Endothelial cell of umbilical vein (primary cell): ENCODE results near the gene PNPLA5. TPM values are rescaled to one million over a fixed set of nuclear protein-coding genes. Genes with fewer than 3 reads are reported as not detected.

Experiments used
- BruUV-seq: library from RNA; stranded (reverse); fragments of 400-500 nt; replicated peaks from 2 replicates; lab custom pipeline; 2021; lab: Mats Ljungman, UMichigan
- CTCF ChIA-PET: fragments of 300-600, 350-600 bp; sonication (Branson Sonifier 250); formaldehyde crosslinking; loops from one replicate; lab custom pipeline; 2021; ENCODE audit warnings: antibody characterized with exemption, inconsistent platforms; lab: Charles Lee
- POLR2A ChIA-PET: fragments of 300-600, 350-600 bp; sonication (Branson Sonifier 250); formaldehyde crosslinking; loops from one replicate; lab custom pipeline; 2021; ENCODE audit warnings: antibody characterized with exemption, inconsistent platforms; lab: Charles Lee
- DNase-seq: peaks from one replicate; pipeline ENCODE4 v3.0.0-alpha.2; 2011; ENCODE audit warnings: low read depth, low spot score
- FAIRE-seq: peaks from 2 replicates; lab custom pipeline; 2011; peaks lifted over from hg19 to GRCh38; lab: Jason Lieb, UNC
- H2AFZ ChIP-seq: 2 replicates; pipeline ENCODE4 v1.6.0; 2012; ENCODE audit warnings: low read depth, low read length, control low read depth, inconsistent platforms
- H3K27ac ChIP-seq: 2 replicates; pipeline ENCODE4 v1.5.1; 2011; ENCODE audit warnings: low read depth, mild to moderate bottlenecking, control low read depth, low read length, moderate library complexity; ENCODE audit not compliant: insufficient read depth
- H3K27me3 ChIP-seq, 2 experiments: 2 replicates each; pipeline versions ENCODE4 v1.6.0 to v1.6.1; 2011; ENCODE audit warnings: low read length in 2 of 2, mixed read lengths in 1 of 2; ENCODE audit not compliant: control insufficient read depth in 2 of 2, insufficient read depth in 2 of 2
- H3K36me3 ChIP-seq, 2 experiments: 2 replicates in 1 of 2; 3 replicates in 1 of 2; pipeline ENCODE4 v1.5.1; 2011; ENCODE audit warnings: low read length in 2 of 2, mild to moderate bottlenecking in 1 of 2, moderate library complexity in 1 of 2; ENCODE audit not compliant: control insufficient read depth in 2 of 2, insufficient read depth in 2 of 2; ENCODE audit errors: extremely low read depth in 1 of 2
- H3K4me1 ChIP-seq: 3 replicates; pipeline ENCODE4 v1.5.1; 2011; ENCODE audit warnings: mild to moderate bottlenecking, low read length; ENCODE audit not compliant: control insufficient read depth, insufficient read depth; ENCODE audit errors: extremely low read depth
- H3K4me2 ChIP-seq: 2 replicates; pipeline ENCODE4 v1.6.1; 2011; ENCODE audit warnings: low read length, control low read depth, mixed read lengths; ENCODE audit not compliant: insufficient read depth
- H3K4me3 ChIP-seq, 3 experiments: fragments of 200-600 bp in 1 of 3; sonication (generic), shearing (Covaris generic) in 1 of 3; replicated peaks in 1 of 3; 2 replicates each; pipeline ENCODE4 v1.5.1; 2011 to 2016; ENCODE audit warnings: control low read depth in 3 of 3, low read length in 3 of 3, mild to moderate bottlenecking in 2 of 3, inconsistent platforms in 1 of 3, low read depth in 1 of 3, moderate library complexity in 1 of 3; ENCODE audit not compliant: insufficient read depth in 1 of 3
- H3K79me2 ChIP-seq: 2 replicates; pipeline ENCODE4 v1.6.0; 2012; ENCODE audit warnings: low read length, inconsistent platforms; ENCODE audit not compliant: control insufficient read depth, insufficient read depth
- H3K9ac ChIP-seq: replicated peaks from 2 replicates; pipeline ENCODE3; 2011; ENCODE audit warnings: low read length, control low read depth; ENCODE audit not compliant: insufficient read depth; ENCODE audit errors: extremely low read depth
- H3K9me1 ChIP-seq: replicated peaks from 3 replicates; pipeline ENCODE4 v1.6.0; 2011; ENCODE audit warnings: mild to moderate bottlenecking, low read length; ENCODE audit not compliant: control insufficient read depth, insufficient read depth; ENCODE audit errors: extremely low read depth
- H3K9me3 ChIP-seq: replicated peaks from 2 replicates; pipeline ENCODE4 v1.5.1; 2012; ENCODE audit warnings: low read length, inconsistent platforms; ENCODE audit not compliant: control insufficient read depth, insufficient read depth
- H4K20me1 ChIP-seq: replicated peaks from 2 replicates; pipeline ENCODE3; 2011; ENCODE audit warnings: mild to moderate bottlenecking, low read length; ENCODE audit not compliant: control insufficient read depth, insufficient read depth; ENCODE audit errors: extremely low read depth
- CTCF ChIP-seq, 2 donors: IDR thresholded peaks; 1 replicate in 1 of 2; 2 replicates in 1 of 2; pipeline ENCODE4 v1.5.1; 2011; ENCODE audit warnings: low read length in 2 of 2, mild to moderate bottlenecking in 2 of 2, moderate library complexity in 2 of 2, control low read depth in 1 of 2, inconsistent platforms in 1 of 2, low read depth in 1 of 2; ENCODE audit not compliant: insufficient read depth in 1 of 2; ENCODE audit errors: extremely low read depth in 1 of 2
- EZH2 ChIP-seq: IDR thresholded peaks from 2 replicates; pipeline ENCODE4 v1.6.1; 2012; ENCODE audit warnings: borderline replicate concordance, low read depth, mild to moderate bottlenecking, moderate library complexity, low read length, inconsistent platforms; ENCODE audit not compliant: severe bottlenecking
- FOS ChIP-seq: IDR thresholded peaks from 2 replicates; pipeline ENCODE4 v1.6.1; 2011; ENCODE audit warnings: mild to moderate bottlenecking, low read length, moderate library complexity, borderline replicate concordance; ENCODE audit not compliant: insufficient read depth
- GATA2 ChIP-seq: IDR thresholded peaks from 2 replicates; pipeline ENCODE4 v1.7.0; 2011; ENCODE audit warnings: low read depth, mild to moderate bottlenecking, moderate library complexity, mixed read lengths, low read length; ENCODE audit not compliant: insufficient read length, insufficient read depth
- JUN ChIP-seq: IDR thresholded peaks from 2 replicates; pipeline ENCODE4 v1.6.1; 2011; ENCODE audit warnings: borderline replicate concordance, low read depth; ENCODE audit not compliant: insufficient read length, insufficient read depth
- MAX ChIP-seq: IDR thresholded peaks from 2 replicates; pipeline ENCODE4 v1.6.1; 2011; ENCODE audit not compliant: insufficient read depth, insufficient read length
- MYC ChIP-seq: IDR thresholded peaks from one replicate; pipeline ENCODE4 v1.6.1; 2011; ENCODE audit warnings: mild to moderate bottlenecking, low read depth, low read length
- POLR2A ChIP-seq: IDR thresholded peaks from 2 replicates; pipeline ENCODE4 v1.6.1; 2012; ENCODE audit warnings: low read depth, mild to moderate bottlenecking, control low read depth, low read length
- POLR2AphosphoS5 ChIP-seq: IDR thresholded peaks from 2 replicates; pipeline ENCODE4 v1.6.1; 2012; ENCODE audit warnings: low read depth, mild to moderate bottlenecking, control low read depth, low read length, moderate library complexity; ENCODE audit not compliant: insufficient read depth
- dilution Hi-C: fragments of 300-500 bp; cut with MboI; formaldehyde crosslinking; loops from one replicate; pipeline ENCODE4 v1.15.0; 2019; ENCODE audit warnings: low sequenced_read_pairs; ENCODE audit not compliant: extremely low pct_ligation_motif_present
- intact Hi-C: fragments of 100-400 bp; cut with micrococcal nuclease; formaldehyde crosslinking; loops from one replicate; pipeline ENCODE4 v1.10.0; 2022
- polyA plus RNA-seq, 4 experiments: library from polyadenylated mRNA; depleted of rRNA in 3 of 4; stranded (reverse) in 3 of 4; unstranded in 1 of 4; fragments of >200 nt; gene quantifications; 2 replicates each; pipeline versions ENCODE4 v1.2.1 to v1.2.3, GENCODE V29; 2011 to 2012; ENCODE audit warnings: missing spikeins in 1 of 4
- total RNA-seq: library from RNA; stranded (reverse); gene quantifications from 2 replicates; pipeline ENCODE4 v1.2.3, GENCODE V29; 2021

The PNPLA5 gene
- total and polyA plus RNA-seq, 2 donors (not counting 3 experiments of a cell fraction or from before 2014, with no cell fraction given): not detected

GRCh38 chr22:43838571-43839307 lies 53.1 kb downstream of the PNPLA5 start:
- Histone ChIP-seq H3K79me2 (no peaks in the 10 kb centered on the region), H3K4me3 (no peak overlapping the region), H2AFZ (no peak overlapping the region), H3K4me2 (no peak overlapping the region), H3K27me3 (no peaks in the 10 kb centered on the region), H3K36me3 (no peaks in the 10 kb centered on the region), H3K4me1 (no peaks in the 10 kb centered on the region), H4K20me1 (no peaks in the 10 kb centered on the region), H3K9me3 (no peaks in the 10 kb centered on the region), H3K27ac (no peak overlapping the region), H3K9me1 (no peaks in the 10 kb centered on the region), H3K9ac (no peak overlapping the region)
- TF ChIP-seq GATA2 (no peak), FOS (no peak), POLR2AphosphoS5 (no peak)
- intact Hi-C loops (no loop called here), dilution Hi-C loops (no loop called here)
- BruUV-seq: no TSS peak
- no peak for FAIRE-seq
- ChIA-PET POLR2A (no interaction called here), CTCF (no interaction called here)
- DNase-seq: no peak

- intact Hi-C loops (no loop called here), dilution Hi-C loops (no loop called here)
- ChIA-PET POLR2A (no interaction called here), CTCF (no interaction called here)
- H3K9me3 ChIP-seq: no peaks in the 10 kb centered on the region
- no peak overlapping the region for H3K4me2 ChIP-seq
- no peak for FAIRE-seq
- no peak overlapping the region for H3K27ac ChIP-seq
- no peak for TF ChIP-seq POLR2AphosphoS5
- no peak for TF ChIP-seq EZH2
- TF ChIP-seq MYC: no peak
- no peak for TF ChIP-seq FOS
- no peak for TF ChIP-seq JUN
- TF ChIP-seq CTCF (IDR thresholded peaks at IDR 0.05; ENCODE audit: extremely low read depth in 1 of 2, insufficient read depth in 1 of 2, low read depth in 1 of 2, low read length in 2 of 2): no peak
- no peak for TF ChIP-seq MAX
- TF ChIP-seq GATA2: no peak
- TF ChIP-seq POLR2A: no peak
- H3K4me1 ChIP-seq: no peaks in the 10 kb centered on the region
- H3K9ac ChIP-seq: no peak overlapping the region
- DNase-seq: no peak
- no peaks in the 10 kb centered on the region for H3K27me3 ChIP-seq
- H3K4me3 ChIP-seq: no peak overlapping the region
- no peaks in the 10 kb centered on the region for H3K9me1 ChIP-seq
- no peaks in the 10 kb centered on the region for H3K79me2 ChIP-seq
- no peak overlapping the region for H2AFZ ChIP-seq
- H4K20me1 ChIP-seq: no peaks in the 10 kb centered on the region
- no TSS peak for BruUV-seq
- H3K36me3 ChIP-seq: no peaks in the 10 kb centered on the region
These were observed 53.7 kb downstream of the PNPLA5 start for GRCh38 chr22:43838161-43838560.
